SK-N-SH (cell line): ENCODE results near the gene BLOC1S6. TPM values are rescaled to one million over a fixed set of nuclear protein-coding genes. Genes with fewer than 3 reads are reported as not detected.

Source experiments
- CTCF ChIA-PET: fragments of 300-600, 350-600 bp; formaldehyde crosslinking; extraction: SDS; loops from one replicate; lab custom pipeline; 2021; lab: Yijun Ruan, JAX
- POLR2A ChIA-PET: fragments of 350-600 bp; sonication (Branson Sonifier 250); formaldehyde crosslinking; extraction: SDS; loops from one replicate; lab custom pipeline; 2020; ENCODE audit warnings: antibody characterized with exemption, inconsistent platforms; lab: Yijun Ruan, JAX
- DNase-seq: peaks from one replicate; pipeline ENCODE4 v3.0.0; 2012
- H2AFZ ChIP-seq: fragments of 200-600 bp; sonication (generic); 2 replicates; pipeline ENCODE4 v1.8.1; 2016; ENCODE audit warnings: antibody characterized with exemption, mild to moderate bottlenecking, low read depth
- H3F3A ChIP-seq: fragments of 200-600 bp; sonication (generic); replicated peaks from 2 replicates; pipeline ENCODE3; 2016; ENCODE audit warnings: antibody characterized with exemption, mild to moderate bottlenecking; ENCODE audit not compliant: insufficient read depth
- H3K27ac ChIP-seq, 2 experiments: fragments of 200-500 bp in 1 of 2; fragments of 200-600 bp in 1 of 2; sonication (Bioruptor generic) in 1 of 2; sonication (generic), shearing (Covaris generic) in 1 of 2; 2 replicates each; pipeline versions ENCODE4 v1.5.1 to v1.6.1; 2014 to 2016; ENCODE audit warnings: low read depth in 2 of 2, inconsistent platforms in 1 of 2, low read length in 1 of 2, mild to moderate bottlenecking in 1 of 2, mixed read lengths in 1 of 2
- H3K27me3 ChIP-seq: fragments of 200-600 bp; sonication (generic), shearing (Covaris generic); 2 replicates; pipeline ENCODE4 v1.6.1; 2016; ENCODE audit warnings: mixed run types; ENCODE audit not compliant: insufficient read depth
- H3K36me3 ChIP-seq, 2 experiments: fragments of 200-500 bp in 1 of 2; fragments of 200-600 bp in 1 of 2; sonication (Bioruptor generic) in 1 of 2; sonication (generic) in 1 of 2; replicated peaks in 1 of 2; 2 replicates each; pipeline versions ENCODE3 to v1.5.1; 2014 to 2016; ENCODE audit warnings: low read length in 1 of 2, mild to moderate bottlenecking in 1 of 2; ENCODE audit not compliant: insufficient read depth in 2 of 2, control insufficient read depth in 1 of 2
- H3K4me1 ChIP-seq, 2 experiments: fragments of 200-500 bp in 1 of 2; fragments of 200-600 bp in 1 of 2; sonication (Bioruptor generic) in 1 of 2; sonication (generic), shearing (Covaris generic) in 1 of 2; 2 replicates each; pipeline versions ENCODE4 v1.5.1 to v1.6.1; 2014 to 2016; ENCODE audit warnings: low read depth in 1 of 2, low read length in 1 of 2, mixed run types in 1 of 2; ENCODE audit not compliant: insufficient read depth in 2 of 2, control insufficient read depth in 1 of 2
- H3K4me2 ChIP-seq: fragments of 200-600 bp; sonication (generic), shearing (Covaris generic); 2 replicates; pipeline ENCODE4 v1.6.1; 2017; ENCODE audit warnings: mixed run types
- H3K4me3 ChIP-seq, 2 experiments: fragments of 200-500 bp in 1 of 2; fragments of 200-600 bp in 1 of 2; sonication (Bioruptor generic) in 1 of 2; sonication (generic), shearing (Covaris generic) in 1 of 2; 2 replicates each; pipeline versions ENCODE4 v1.5.1 to v1.8.1; 2014 to 2016; ENCODE audit warnings: low read depth in 2 of 2, inconsistent platforms in 1 of 2, low read length in 1 of 2, mild to moderate bottlenecking in 1 of 2, mixed read lengths in 1 of 2, moderate library complexity in 1 of 2
- H3K79me2 ChIP-seq: fragments of 200-600 bp; sonication (generic); 2 replicates; pipeline ENCODE4 v1.8.1; 2017; ENCODE audit warnings: mild to moderate bottlenecking; ENCODE audit not compliant: insufficient read depth
- H3K9ac ChIP-seq: fragments of 200-600 bp; sonication (generic); 2 replicates; pipeline ENCODE4 v1.6.1; 2017; ENCODE audit warnings: mixed run types
- H3K9me2 ChIP-seq: fragments of 200-600 bp; sonication (generic); 2 replicates; pipeline ENCODE4 v1.6.1; 2017; ENCODE audit warnings: mixed run types
- H3K9me3 ChIP-seq: fragments of 200-600 bp; sonication (generic); 2 replicates; pipeline ENCODE4 v1.6.1; 2017; ENCODE audit warnings: mixed run types, mild to moderate bottlenecking, moderate library complexity
- H4K20me1 ChIP-seq: fragments of 200-600 bp; sonication (generic); 2 replicates; pipeline ENCODE4 v1.6.1; 2017; ENCODE audit warnings: mild to moderate bottlenecking, mixed run types; ENCODE audit not compliant: insufficient read depth
- CHD2 ChIP-seq: fragments of 150-350 bp; IDR thresholded peaks from 2 replicates; pipeline ENCODE4 v1.6.1; 2018; ENCODE audit warnings: low read length; ENCODE audit not compliant: partially characterized antibody
- EP300 ChIP-seq, 2 experiments: IDR thresholded peaks; 2 replicates each; pipeline versions ENCODE4 v1.4.0 to v1.6.1; 2012; ENCODE audit warnings: borderline replicate concordance in 1 of 2, low read depth in 1 of 2, low read length in 1 of 2
- FOXM1 ChIP-seq: IDR thresholded peaks from 2 replicates; pipeline ENCODE4 v1.4.0; 2012; ENCODE audit warnings: low read depth, mild to moderate bottlenecking
- GATA2 ChIP-seq: sonication (generic); formaldehyde crosslinking; IDR thresholded peaks from 2 replicates; pipeline ENCODE4 v1.5.0; 2020; ENCODE audit warnings: mild to moderate bottlenecking, missing genetic modification reagents
- JUND ChIP-seq: IDR thresholded peaks from 2 replicates; pipeline ENCODE4 v1.4.0; 2012
- NFIC ChIP-seq: IDR thresholded peaks from 2 replicates; pipeline ENCODE4 v1.4.0; 2012; ENCODE audit warnings: borderline replicate concordance
- NRF1 ChIP-seq: IDR thresholded peaks from 2 replicates; pipeline ENCODE4 v1.6.1; 2012; ENCODE audit warnings: low read depth, mild to moderate bottlenecking, low read length
- RAD21 ChIP-seq: IDR thresholded peaks from 2 replicates; pipeline ENCODE4 v1.6.1; 2012; ENCODE audit warnings: mild to moderate bottlenecking, low read length
- RCOR1 ChIP-seq: fragments of 150-350 bp; IDR thresholded peaks from 2 replicates; pipeline ENCODE4 v1.6.1; 2017; ENCODE audit warnings: antibody characterized with exemption, low read length
- RXRA ChIP-seq: IDR thresholded peaks from 2 replicates; pipeline ENCODE4 v1.4.0; 2012; ENCODE audit warnings: low read depth, mild to moderate bottlenecking, borderline replicate concordance
- SIN3A ChIP-seq: IDR thresholded peaks from 2 replicates; pipeline ENCODE4 v1.6.1; 2012; ENCODE audit warnings: low read depth, mild to moderate bottlenecking, low read length, moderate library complexity, borderline replicate concordance
- SMC3 ChIP-seq: IDR thresholded peaks from 2 replicates; pipeline ENCODE4 v1.6.1; 2012; ENCODE audit warnings: low read depth, low read length, improper control_type of control experiment
- TCF12 ChIP-seq: IDR thresholded peaks from 2 replicates; pipeline ENCODE4 v1.4.0; 2012
- YY1 ChIP-seq: IDR thresholded peaks from 2 replicates; pipeline ENCODE4 v1.4.0; 2012; ENCODE audit warnings: low read depth, mild to moderate bottlenecking
- WGBS: methylation state at CpG from one replicate; pipeline ENCODE4 v1.1.6; 2017; ENCODE audit warnings: low lambda C conversion rate; 5-methylcytosine and 5-hydroxymethylcytosine counted together
- polyA plus RNA-seq, 3 experiments: library from polyadenylated mRNA; depleted of rRNA; stranded (reverse); fragments of >200 nt; gene quantifications; 2 replicates each; pipeline ENCODE4 v1.2.3, GENCODE V29; 2012
- TF ChIP-seq, protein P1 (sequence below): fragments of 150-350 bp; IDR thresholded peaks from 2 replicates; pipeline ENCODE4 v1.6.1; 2017; ENCODE audit warnings: antibody characterized with exemption, low read length, low read depth, borderline replicate concordance
- TF ChIP-seq, protein P2 (sequence below): IDR thresholded peaks from 2 replicates; pipeline ENCODE4 v1.4.0; 2012; ENCODE audit warnings: low read depth, borderline replicate concordance
- TF ChIP-seq, protein P3 (sequence below): IDR thresholded peaks from 2 replicates; pipeline ENCODE4; 2012
- TF ChIP-seq, protein P4 (sequence below): IDR thresholded peaks from 2 replicates; pipeline ENCODE4 v1.4.0; 2012; ENCODE audit warnings: low read depth
- TF ChIP-seq, protein P5 (sequence below): fragments of 200-600 bp; sonication (generic); IDR thresholded peaks from 2 replicates; pipeline ENCODE4 v1.6.1; 2017; ENCODE audit warnings: antibody characterized with exemption, mild to moderate bottlenecking, moderate library complexity

The BLOC1S6 gene
- polyA plus RNA-seq, 1 of the 3 experiments (the other 2 are of a cell fraction) = 11.3 TPM

DNA sequence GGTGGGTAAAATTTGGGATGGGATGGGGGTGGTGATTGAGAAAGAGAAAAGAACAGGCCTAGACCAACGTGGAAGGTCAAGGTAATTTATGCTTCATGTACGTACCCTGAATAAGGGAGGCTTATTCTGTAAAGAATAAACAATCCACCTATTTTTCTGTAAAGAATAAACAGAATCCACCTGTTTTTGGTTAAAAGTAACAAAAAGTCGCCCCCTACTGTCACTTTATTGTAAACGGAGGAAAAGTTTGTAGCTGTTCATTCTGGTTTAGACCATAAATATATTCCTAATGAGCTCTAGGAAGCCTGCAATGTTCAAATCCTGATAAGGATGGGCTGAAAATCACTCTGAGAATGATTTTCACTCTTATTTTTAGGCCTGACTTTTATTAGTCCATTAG is 24.1 kb downstream of the BLOC1S6 start (continued):
- TF ChIP-seq SIN3A (no peak), FOXM1 (no peak), EP300 (IDR thresholded peaks at IDR 0.05; ENCODE audit: borderline replicate concordance in 1 of 2, low read depth in 1 of 2, low read length in 1 of 2) (no peak), SMC3 (peak; percentile 26; the same call in 1 of the 2 replicates), RCOR1 (no peak), RAD21 (peak; percentile 67), TCF12 (0 out of 2 replicates have a peak, but pooled peaks have one; percentile 18), YY1 (no peak), GATA2 (CRISPR knock-in tag) (no peak)
- TF ChIP-seq, protein P1, sequence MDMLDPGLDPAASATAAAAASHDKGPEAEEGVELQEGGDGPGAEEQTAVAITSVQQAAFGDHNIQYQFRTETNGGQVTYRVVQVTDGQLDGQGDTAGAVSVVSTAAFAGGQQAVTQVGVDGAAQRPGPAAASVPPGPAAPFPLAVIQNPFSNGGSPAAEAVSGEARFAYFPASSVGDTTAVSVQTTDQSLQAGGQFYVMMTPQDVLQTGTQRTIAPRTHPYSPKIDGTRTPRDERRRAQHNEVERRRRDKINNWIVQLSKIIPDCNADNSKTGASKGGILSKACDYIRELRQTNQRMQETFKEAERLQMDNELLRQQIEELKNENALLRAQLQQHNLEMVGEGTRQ = no peak
- TF ChIP-seq, protein P2, sequence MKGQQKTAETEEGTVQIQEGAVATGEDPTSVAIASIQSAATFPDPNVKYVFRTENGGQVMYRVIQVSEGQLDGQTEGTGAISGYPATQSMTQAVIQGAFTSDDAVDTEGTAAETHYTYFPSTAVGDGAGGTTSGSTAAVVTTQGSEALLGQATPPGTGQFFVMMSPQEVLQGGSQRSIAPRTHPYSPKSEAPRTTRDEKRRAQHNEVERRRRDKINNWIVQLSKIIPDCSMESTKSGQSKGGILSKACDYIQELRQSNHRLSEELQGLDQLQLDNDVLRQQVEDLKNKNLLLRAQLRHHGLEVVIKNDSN = no peak

DNA sequence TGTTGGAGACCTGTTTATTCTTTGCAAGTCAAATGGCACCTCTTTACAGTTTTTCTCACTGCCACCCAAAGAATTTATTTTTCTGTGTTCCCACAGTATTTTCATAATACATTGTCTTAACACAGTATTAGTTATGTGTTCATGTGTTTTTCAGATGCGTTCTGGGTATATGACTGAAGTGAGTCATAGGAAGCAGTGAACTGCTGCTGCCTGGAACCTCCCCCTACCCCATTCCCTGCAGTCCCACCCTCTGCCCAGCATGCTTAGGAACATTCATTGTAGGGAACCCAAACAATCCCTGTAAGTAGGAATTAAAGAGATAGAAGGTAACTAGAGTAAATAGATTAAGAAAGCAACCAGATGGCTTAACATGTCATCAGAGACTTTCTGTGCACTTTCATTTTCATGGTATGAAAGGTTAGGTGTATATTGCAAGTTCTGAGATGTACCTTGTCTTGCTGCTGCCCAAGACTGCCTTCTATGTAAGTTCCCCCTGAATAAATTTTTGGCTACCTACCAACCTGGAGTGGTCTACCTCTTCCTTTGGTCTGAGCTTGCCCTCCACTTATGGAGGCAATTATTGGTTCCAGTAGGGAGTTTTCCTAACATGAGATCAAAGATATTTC is 25.7 kb downstream of the BLOC1S6 start:
- no peaks in the 10 kb centered on the region for H3K9me3 ChIP-seq
- WGBS = 9% methylated on average over 1 of the region's 1 CpG
- ChIA-PET CTCF (interaction anchor here (1.0 to 9.9 kb wide), 14 partner anchors 8 to 450 kb away, joined by 3 to 131 read pairs (median 6); partner anchors contain the start of genes BLOC1S6 and SQOR), POLR2A (interaction anchor here (1.1 kb wide), 1 partner anchor 26 kb away, joined by 4 read pairs; the partner anchor contains the start of gene BLOC1S6)
- H3K9me2 ChIP-seq = no peaks in the 10 kb centered on the region
- peaks cover 3% of the 10 kb centered on the region; the same call in 1 of the 2 replicates for H4K20me1 ChIP-seq
- no peak overlapping the region for H3K9ac ChIP-seq
- H2AFZ ChIP-seq = no peak overlapping the region
- H3K4me1 ChIP-seq = no peaks in the 10 kb centered on the region
- TF ChIP-seq JUND = no peak
- TF ChIP-seq CHD2 = no peak
- no peaks in the 10 kb centered on the region for H3K27me3 ChIP-seq
- DNase-seq = no peak
- no peaks in the 10 kb centered on the region for H3K79me2 ChIP-seq
- H3K36me3 ChIP-seq = peaks cover 5 to 15% of the 10 kb centered on the region in 2 experiments
- peaks cover 12% of the 10 kb centered on the region for H3F3A ChIP-seq
- no peak overlapping the region for H3K4me3 ChIP-seq
- H3K27ac ChIP-seq = peak overlapping the region in 1 of 2 experiments; percentile 17; a peak in 1 of 4 replicates
- H3K4me2 ChIP-seq = peak overlapping the region; percentile 17; the same call in 1 of the 2 replicates

DNA sequence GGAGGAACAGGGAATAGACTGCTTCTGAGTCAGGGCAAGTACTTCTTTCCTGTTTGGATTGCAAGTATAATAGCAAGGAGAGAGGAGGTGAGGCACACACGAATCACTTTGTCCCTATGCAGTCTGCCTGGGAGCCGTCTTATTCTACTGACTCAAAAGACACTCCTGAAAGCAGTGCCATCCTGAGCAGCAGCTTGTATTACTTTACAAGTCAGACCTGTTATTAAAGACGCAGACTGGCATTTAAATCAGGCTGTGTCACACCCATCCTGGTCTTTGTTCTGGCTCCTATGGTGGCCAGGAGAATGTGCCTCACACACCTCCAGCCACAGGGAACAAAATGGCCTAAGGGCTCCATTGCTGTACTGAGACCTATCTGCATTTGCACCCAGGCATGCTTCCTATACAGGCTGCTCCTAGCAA is 29.7 kb downstream of the BLOC1S6 start:
- Histone ChIP-seq H2AFZ (0 out of 2 replicates have a peak overlapping the region, but pooled peaks have one; percentile 36), H3K4me3 (no peak overlapping the region), H3K79me2 (no peaks in the 10 kb centered on the region), H3K27me3 (no peaks in the 10 kb centered on the region), H3K9me3 (no peaks in the 10 kb centered on the region), H3K27ac (no peak overlapping the region; a peak in 1 of 4 replicates), H4K20me1 (no peaks in the 10 kb centered on the region), H3K9me2 (no peaks in the 10 kb centered on the region), H3K4me2 (no peak overlapping the region), H3K9ac (no peak overlapping the region), H3K36me3 (no peaks in the 10 kb centered on the region), H3K4me1 (no peaks in the 10 kb centered on the region), H3F3A (peaks cover 8% of the 10 kb centered on the region)
- POLR2A ChIA-PET = no interaction called here
- CTCF ChIA-PET = interaction anchor here (2.1 kb wide), 1 partner anchor 159 kb away, joined by 14 read pairs; no protein-coding TSS in a partner anchor
- WGBS = 60% methylated on average over 3 of the region's 3 CpGs
- no peak for DNase-seq
- TF ChIP-seq, protein P3, sequence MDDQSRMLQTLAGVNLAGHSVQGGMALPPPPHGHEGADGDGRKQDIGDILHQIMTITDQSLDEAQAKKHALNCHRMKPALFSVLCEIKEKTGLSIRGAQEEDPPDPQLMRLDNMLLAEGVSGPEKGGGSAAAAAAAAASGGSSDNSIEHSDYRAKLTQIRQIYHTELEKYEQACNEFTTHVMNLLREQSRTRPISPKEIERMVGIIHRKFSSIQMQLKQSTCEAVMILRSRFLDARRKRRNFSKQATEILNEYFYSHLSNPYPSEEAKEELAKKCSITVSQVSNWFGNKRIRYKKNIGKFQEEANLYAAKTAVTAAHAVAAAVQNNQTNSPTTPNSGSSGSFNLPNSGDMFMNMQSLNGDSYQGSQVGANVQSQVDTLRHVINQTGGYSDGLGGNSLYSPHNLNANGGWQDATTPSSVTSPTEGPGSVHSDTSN = no peak
- TF ChIP-seq NFIC (no peak), RAD21 (no peak), SMC3 (no peak), RCOR1 (no peak), EP300 (IDR thresholded peaks at IDR 0.05; ENCODE audit: borderline replicate concordance in 1 of 2, low read depth in 1 of 2, low read length in 1 of 2) (no peak), GATA2 (CRISPR knock-in tag) (no peak), NRF1 (no peak), TCF12 (no peak), RXRA (no peak)
- TF ChIP-seq, protein P4, sequence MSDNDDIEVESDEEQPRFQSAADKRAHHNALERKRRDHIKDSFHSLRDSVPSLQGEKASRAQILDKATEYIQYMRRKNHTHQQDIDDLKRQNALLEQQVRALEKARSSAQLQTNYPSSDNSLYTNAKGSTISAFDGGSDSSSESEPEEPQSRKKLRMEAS = no peak
- TF ChIP-seq, protein P5, sequence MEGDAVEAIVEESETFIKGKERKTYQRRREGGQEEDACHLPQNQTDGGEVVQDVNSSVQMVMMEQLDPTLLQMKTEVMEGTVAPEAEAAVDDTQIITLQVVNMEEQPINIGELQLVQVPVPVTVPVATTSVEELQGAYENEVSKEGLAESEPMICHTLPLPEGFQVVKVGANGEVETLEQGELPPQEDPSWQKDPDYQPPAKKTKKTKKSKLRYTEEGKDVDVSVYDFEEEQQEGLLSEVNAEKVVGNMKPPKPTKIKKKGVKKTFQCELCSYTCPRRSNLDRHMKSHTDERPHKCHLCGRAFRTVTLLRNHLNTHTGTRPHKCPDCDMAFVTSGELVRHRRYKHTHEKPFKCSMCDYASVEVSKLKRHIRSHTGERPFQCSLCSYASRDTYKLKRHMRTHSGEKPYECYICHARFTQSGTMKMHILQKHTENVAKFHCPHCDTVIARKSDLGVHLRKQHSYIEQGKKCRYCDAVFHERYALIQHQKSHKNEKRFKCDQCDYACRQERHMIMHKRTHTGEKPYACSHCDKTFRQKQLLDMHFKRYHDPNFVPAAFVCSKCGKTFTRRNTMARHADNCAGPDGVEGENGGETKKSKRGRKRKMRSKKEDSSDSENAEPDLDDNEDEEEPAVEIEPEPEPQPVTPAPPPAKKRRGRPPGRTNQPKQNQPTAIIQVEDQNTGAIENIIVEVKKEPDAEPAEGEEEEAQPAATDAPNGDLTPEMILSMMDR = no peak
